Peyer's patch (tissue), 4 donors: ENCODE measurements around the gene CDH12. TPM values are rescaled to one million over a fixed set of nuclear protein-coding genes. Genes with fewer than 3 reads are reported as not detected.

ENCODE experiments used
- DNase-seq, 3 donors: peaks; one replicate each; pipeline ENCODE4 v3.0.0-alpha.2; 2017 to 2019
- H3K27ac ChIP-seq, 4 donors: fragments of 200-600 bp; sonication (generic); one replicate each; pipeline ENCODE4 v1.5.1; 2016 to 2019
- H3K27me3 ChIP-seq, 2 donors: fragments of 200-600 bp; sonication (generic); one replicate each; pipeline ENCODE4 v1.5.1; 2019
- H3K36me3 ChIP-seq, 3 donors: fragments of 200-600 bp; sonication (generic); one replicate each; pipeline ENCODE4 v1.5.1; 2016 to 2019
- H3K4me1 ChIP-seq, 4 donors: fragments of 200-600 bp; sonication (generic); one replicate each; pipeline ENCODE4 v1.5.1; 2016 to 2019
- H3K4me3 ChIP-seq, 4 donors: fragments of 200-600 bp; sonication (generic); 1 replicate in 3 of 4; 2 replicates in 1 of 4; pipeline ENCODE4 v1.5.1; 2016 to 2019; ENCODE audit warnings: mild to moderate bottlenecking in 1 of 4
- H3K9me3 ChIP-seq, 4 donors: fragments of 200-600 bp; sonication (generic); one replicate each; pipeline ENCODE4 v1.5.1; 2016 to 2019; ENCODE audit warnings: mild to moderate bottlenecking in 1 of 4
- CTCF ChIP-seq, 6 experiments: fragments of 450-650 bp in 4 of 6; fragments of 200-600 bp in 2 of 6; sonication (generic) in 1 of 6; IDR thresholded peaks; one replicate each; pipeline ENCODE4 v1.5.1; 2017 to 2019; ENCODE audit warnings: antibody characterized with exemption in 6 of 6, mild to moderate bottlenecking in 3 of 6, moderate library complexity in 1 of 6
- POLR2A ChIP-seq, 2 donors: fragments of 450-650 bp; IDR thresholded peaks; one replicate each; pipeline ENCODE4 v1.5.1; 2017; ENCODE audit warnings: antibody characterized with exemption in 2 of 2, mild to moderate bottlenecking in 2 of 2, moderate library complexity in 2 of 2
- total RNA-seq, 4 donors: library from RNA; depleted of rRNA; stranded (reverse); fragments of >200 nt; gene quantifications; one replicate each; pipeline ENCODE4 v1.1.0, GENCODE V29; 2016

Gene CDH12
- total RNA-seq, 4 donors from 2014 or later: not detected

GRCh38 chr5:21880164-21880563 is 973.0 kb downstream of the CDH12 start:
- H3K27me3 ChIP-seq: no peaks in the 10 kb centered on the region
- H3K4me1 ChIP-seq: no peaks in the 10 kb centered on the region
- no peaks in the 10 kb centered on the region for H3K9me3 ChIP-seq
- H3K4me3 ChIP-seq: no peak overlapping the region
- DNase-seq: no peak
- H3K36me3 ChIP-seq: no peaks in the 10 kb centered on the region
- H3K27ac ChIP-seq: no peak overlapping the region
- TF ChIP-seq CTCF (IDR thresholded peaks at IDR 0.05): no peak
- TF ChIP-seq POLR2A (IDR thresholded peaks at IDR 0.05): no peak

GRCh38 chr5:21862986-21863385 is 990.2 kb downstream of the CDH12 start:
- Histone ChIP-seq H3K27me3 (no peaks in the 10 kb centered on the region), H3K4me1 (no peaks in the 10 kb centered on the region), H3K36me3 (no peaks in the 10 kb centered on the region), H3K4me3 (no peak overlapping the region), H3K9me3 (no peaks in the 10 kb centered on the region), H3K27ac (no peak overlapping the region)
- no peak for DNase-seq
- TF ChIP-seq CTCF (IDR thresholded peaks at IDR 0.05): no peak
- no peak for TF ChIP-seq POLR2A (IDR thresholded peaks at IDR 0.05)

- no peaks in the 10 kb centered on the region for H3K36me3 ChIP-seq
- no peaks in the 10 kb centered on the region for H3K4me1 ChIP-seq
- no peak for DNase-seq
- no peak overlapping the region for H3K27ac ChIP-seq
- TF ChIP-seq POLR2A (IDR thresholded peaks at IDR 0.05): no peak
- TF ChIP-seq CTCF (IDR thresholded peaks at IDR 0.05): no peak
- H3K27me3 ChIP-seq: no peaks in the 10 kb centered on the region
- no peaks in the 10 kb centered on the region for H3K9me3 ChIP-seq
- H3K4me3 ChIP-seq: no peak overlapping the region
Measured at GRCh38 chr5:21858441-21858840, 994.7 kb downstream of the CDH12 start.

- H3K4me1 ChIP-seq: no peaks in the 10 kb centered on the region
- no peaks in the 10 kb centered on the region for H3K9me3 ChIP-seq
- TF ChIP-seq CTCF (IDR thresholded peaks at IDR 0.05) (no peak), POLR2A (IDR thresholded peaks at IDR 0.05) (no peak)
- H3K27me3 ChIP-seq: no peaks in the 10 kb centered on the region
- no peaks in the 10 kb centered on the region for H3K36me3 ChIP-seq
- DNase-seq: no peak
- no peak overlapping the region for H3K4me3 ChIP-seq
- no peak overlapping the region for H3K27ac ChIP-seq
Measured at GRCh38 chr5:21856987-21857386, 996.2 kb downstream of the CDH12 start.

GRCh38 chr5:21847300-21847699 is 1005.8 kb downstream of the CDH12 start:
- no peak for DNase-seq
- Histone ChIP-seq H3K4me3 (no peak overlapping the region), H3K9me3 (no peaks in the 10 kb centered on the region), H3K4me1 (no peaks in the 10 kb centered on the region), H3K27ac (no peak overlapping the region), H3K36me3 (no peaks in the 10 kb centered on the region), H3K27me3 (no peaks in the 10 kb centered on the region)
- TF ChIP-seq POLR2A (IDR thresholded peaks at IDR 0.05): no peak
- TF ChIP-seq CTCF (IDR thresholded peaks at IDR 0.05): no peak

- no peak overlapping the region for H3K4me3 ChIP-seq
- DNase-seq: no peak
- H3K27ac ChIP-seq: no peak overlapping the region
- H3K36me3 ChIP-seq: no peaks in the 10 kb centered on the region
- TF ChIP-seq CTCF (IDR thresholded peaks at IDR 0.05): no peak
- no peak for TF ChIP-seq POLR2A (IDR thresholded peaks at IDR 0.05)
- no peaks in the 10 kb centered on the region for H3K27me3 ChIP-seq
- H3K9me3 ChIP-seq: no peaks in the 10 kb centered on the region
- no peaks in the 10 kb centered on the region for H3K4me1 ChIP-seq
Measured at GRCh38 chr5:21844960-21845359, 1008.2 kb downstream of the CDH12 start.
